Cardiac muscle cell (in vitro differentiated cells and primary cell): ENCODE measurements around the gene UTRN. TPM values are rescaled to one million over a fixed set of nuclear protein-coding genes. Genes with fewer than 3 reads are reported as not detected.

Experiments used
- DNase-seq, 2 donors: peaks; one replicate each; pipeline versions ENCODE4 v3.0.0 to v3.0.0-alpha.2; 2010 to 2017; ENCODE audit warnings: low read depth in 1 of 2, low spot score in 1 of 2
- H3K27ac ChIP-seq: fragments of 200-600 bp; sonication (generic); 2 replicates; pipeline ENCODE4 v1.5.1; 2016
- H3K27me3 ChIP-seq: fragments of 200-600 bp; sonication (generic); 2 replicates; pipeline ENCODE4 v1.6.0; 2016; ENCODE audit warnings: control low read depth
- H3K36me3 ChIP-seq: fragments of 200-600 bp; sonication (generic); 2 replicates; pipeline ENCODE4 v1.5.1; 2016; ENCODE audit warnings: control low read depth
- H3K4me1 ChIP-seq: fragments of 200-600 bp; sonication (generic); 2 replicates; pipeline ENCODE4 v1.8.1; 2017; ENCODE audit warnings: low read depth, mild to moderate bottlenecking, mixed run types
- H3K4me3 ChIP-seq: fragments of 200-600 bp; sonication (generic); 2 replicates; pipeline ENCODE4 v1.5.1; 2016; ENCODE audit warnings: mild to moderate bottlenecking
- H3K9me3 ChIP-seq: fragments of 200-600 bp; sonication (generic); 2 replicates; pipeline ENCODE4 v1.5.1; 2017; ENCODE audit warnings: low read depth, mild to moderate bottlenecking, control low read depth
- CTCF ChIP-seq: IDR thresholded peaks from 2 replicates; pipeline ENCODE4 v1.5.1; 2012; ENCODE audit warnings: low read depth, mild to moderate bottlenecking, low read length
- polyA plus RNA-seq: library from polyadenylated mRNA; unstranded; fragments of >200 nt; fragmentation: Nextera tagmentation; extraction: Ambion mirVana; gene quantifications from 2 replicates; pipeline ENCODE4 v1.2.1, GENCODE V29; 2016
- total RNA-seq: library from RNA; depleted of rRNA; stranded (reverse); fragments of >200 nt; gene quantifications from 2 replicates; pipeline ENCODE4 v1.2.3, GENCODE V29; 2016

Gene UTRN
- total and polyA plus RNA-seq, 2 experiments from 2014 or later, result 44.5 to 93.8 TPM

GRCh38 chr6:144319211-144319610 is 34.1 kb downstream of the UTRN start:
- Histone ChIP-seq H3K4me1 (peaks cover 16% of the 10 kb centered on the region), H3K9me3 (no peaks in the 10 kb centered on the region), H3K4me3 (no peak overlapping the region), H3K27me3 (no peaks in the 10 kb centered on the region), H3K27ac (no peak overlapping the region), H3K36me3 (no peaks in the 10 kb centered on the region)
- DNase-seq, result no peak
- no peak for TF ChIP-seq CTCF

- peaks cover 15% of the 10 kb centered on the region for H3K4me1 ChIP-seq
- no peaks in the 10 kb centered on the region for H3K27me3 ChIP-seq
- H3K9me3 ChIP-seq, result no peaks in the 10 kb centered on the region
- no peak for TF ChIP-seq CTCF
- no peak overlapping the region for H3K27ac ChIP-seq
- no peaks in the 10 kb centered on the region for H3K36me3 ChIP-seq
- no peak for DNase-seq
- no peak overlapping the region for H3K4me3 ChIP-seq
Observed at GRCh38 chr6:144320741-144321140, 35.6 kb downstream of the UTRN start.

- H3K9me3 ChIP-seq, result no peaks in the 10 kb centered on the region
- H3K4me3 ChIP-seq, result no peak overlapping the region
- no peak overlapping the region for H3K27ac ChIP-seq
- peaks cover 15% of the 10 kb centered on the region for H3K4me1 ChIP-seq
- no peak for TF ChIP-seq CTCF
- no peaks in the 10 kb centered on the region for H3K27me3 ChIP-seq
- H3K36me3 ChIP-seq, result no peaks in the 10 kb centered on the region
- no peak for DNase-seq
Observed at GRCh38 chr6:144321839-144322591, 36.9 kb downstream of the UTRN start.

GRCh38 chr6:144325232-144325631 is 40.1 kb downstream of the UTRN start:
- peaks cover 12% of the 10 kb centered on the region for H3K4me1 ChIP-seq
- H3K36me3 ChIP-seq, result no peaks in the 10 kb centered on the region
- no peak for DNase-seq
- no peaks in the 10 kb centered on the region for H3K27me3 ChIP-seq
- no peak overlapping the region for H3K27ac ChIP-seq
- no peak for TF ChIP-seq CTCF
- H3K9me3 ChIP-seq, result no peaks in the 10 kb centered on the region
- no peak overlapping the region for H3K4me3 ChIP-seq

GRCh38 chr6:144326393-144326792 is 41.3 kb downstream of the UTRN start:
- Histone ChIP-seq H3K27me3 (no peaks in the 10 kb centered on the region), H3K27ac (no peak overlapping the region), H3K36me3 (no peaks in the 10 kb centered on the region), H3K4me1 (peaks cover 14% of the 10 kb centered on the region), H3K4me3 (no peak overlapping the region), H3K9me3 (no peaks in the 10 kb centered on the region)
- TF ChIP-seq CTCF, result no peak
- DNase-seq, result no peak
